Choroid plexus epithelial cell (primary cell): Measurements from ENCODE around the gene TIMP4.

Source experiments
- DNase-seq: peaks from one replicate; pipeline ENCODE4 v3.0.0-alpha.2; 2010; ENCODE audit warnings: low read depth
- H3K4me3 ChIP-seq: 2 replicates; pipeline ENCODE4 v1.5.1; 2011; ENCODE audit warnings: low read depth, mild to moderate bottlenecking, control low read depth, low read length, moderate library complexity
- TF ChIP-seq, protein P1 (sequence below): conservative IDR thresholded peaks from 2 replicates; pipeline ENCODE4 v1.5.1; 2011; ENCODE audit warnings: low read depth, mild to moderate bottlenecking, control low read depth, inconsistent platforms, low read length, moderate library complexity

TIMP4 gene

DNA sequence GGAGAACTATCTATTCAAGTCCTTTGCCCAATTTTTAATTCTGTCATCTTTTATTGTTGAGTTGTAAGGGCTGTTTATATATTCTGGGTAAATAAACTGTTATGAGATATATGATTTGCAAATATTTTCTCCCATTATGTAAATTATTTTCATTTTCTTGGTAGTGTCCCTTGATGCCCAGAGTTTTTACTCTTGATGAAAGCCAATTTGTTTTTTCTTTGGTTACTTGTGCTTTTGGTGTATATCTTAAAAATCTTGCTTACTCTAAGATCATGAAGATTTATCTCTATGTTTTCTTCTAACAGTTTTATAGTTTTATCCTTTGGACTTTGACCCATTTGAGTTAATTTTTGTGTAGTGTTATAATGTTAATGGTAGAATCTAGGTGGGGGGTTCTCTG lies 44.5 kb downstream of the TIMP4 start:
- no peak overlapping the region for H3K4me3 ChIP-seq
- DNase-seq, result no peak
- TF ChIP-seq, protein P1, sequence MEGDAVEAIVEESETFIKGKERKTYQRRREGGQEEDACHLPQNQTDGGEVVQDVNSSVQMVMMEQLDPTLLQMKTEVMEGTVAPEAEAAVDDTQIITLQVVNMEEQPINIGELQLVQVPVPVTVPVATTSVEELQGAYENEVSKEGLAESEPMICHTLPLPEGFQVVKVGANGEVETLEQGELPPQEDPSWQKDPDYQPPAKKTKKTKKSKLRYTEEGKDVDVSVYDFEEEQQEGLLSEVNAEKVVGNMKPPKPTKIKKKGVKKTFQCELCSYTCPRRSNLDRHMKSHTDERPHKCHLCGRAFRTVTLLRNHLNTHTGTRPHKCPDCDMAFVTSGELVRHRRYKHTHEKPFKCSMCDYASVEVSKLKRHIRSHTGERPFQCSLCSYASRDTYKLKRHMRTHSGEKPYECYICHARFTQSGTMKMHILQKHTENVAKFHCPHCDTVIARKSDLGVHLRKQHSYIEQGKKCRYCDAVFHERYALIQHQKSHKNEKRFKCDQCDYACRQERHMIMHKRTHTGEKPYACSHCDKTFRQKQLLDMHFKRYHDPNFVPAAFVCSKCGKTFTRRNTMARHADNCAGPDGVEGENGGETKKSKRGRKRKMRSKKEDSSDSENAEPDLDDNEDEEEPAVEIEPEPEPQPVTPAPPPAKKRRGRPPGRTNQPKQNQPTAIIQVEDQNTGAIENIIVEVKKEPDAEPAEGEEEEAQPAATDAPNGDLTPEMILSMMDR, result no peak

DNA sequence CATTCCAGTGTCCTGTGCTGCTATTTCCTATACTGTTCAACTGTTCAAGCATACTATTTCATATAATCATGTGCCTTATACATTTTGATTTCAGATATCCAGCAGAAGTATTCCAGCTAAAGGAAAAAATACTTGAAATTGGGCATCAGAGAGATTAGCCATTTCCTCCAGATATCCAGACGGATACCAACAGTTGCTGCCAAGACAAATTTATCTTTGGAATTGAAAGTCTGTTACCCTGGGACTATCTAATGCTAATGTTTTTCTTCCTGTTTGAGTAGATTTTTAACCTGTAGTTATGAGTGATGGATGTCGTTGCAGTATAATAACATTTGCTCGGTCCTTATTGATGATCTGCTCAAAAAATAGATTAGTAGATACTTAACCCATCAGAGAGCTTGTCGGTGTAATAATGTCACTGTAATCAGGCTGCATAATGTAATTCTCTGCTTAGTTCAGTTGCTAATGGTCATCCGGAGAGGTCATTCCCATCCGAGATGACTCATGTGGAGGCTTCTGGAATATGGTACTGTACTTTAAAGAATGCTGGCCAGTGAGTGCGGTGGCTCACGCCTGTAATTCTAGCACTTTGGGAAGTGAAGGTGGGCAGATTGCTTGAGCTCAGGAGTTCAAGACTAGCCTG lies 51.5 kb downstream of the TIMP4 start:
- no peak overlapping the region for H3K4me3 ChIP-seq
- TF ChIP-seq, protein P1, result no peak
- no peak for DNase-seq
